OCI-LY7 (cell line): Measurements from ENCODE around the gene KCNAB3.

ENCODE experiments used
- EZH2phosphoT487 ChIP-seq: fragments of 200-600 bp; sonication (generic); IDR thresholded peaks from 2 replicates; pipeline ENCODE4 v1.6.1; 2018; ENCODE audit warnings: low read depth, borderline replicate concordance, mild to moderate bottlenecking, mixed run types, antibody characterized with exemption, low read length, moderate library complexity, mixed read lengths
- TF ChIP-seq, protein P1 (sequence below): fragments of 200-600 bp; sonication (generic); conservative IDR thresholded peaks from 2 replicates; pipeline ENCODE4 v1.5.1; 2014; ENCODE audit warnings: mild to moderate bottlenecking, antibody characterized with exemption, low read length, moderate library complexity, mixed read lengths

- TF ChIP-seq, protein P1, sequence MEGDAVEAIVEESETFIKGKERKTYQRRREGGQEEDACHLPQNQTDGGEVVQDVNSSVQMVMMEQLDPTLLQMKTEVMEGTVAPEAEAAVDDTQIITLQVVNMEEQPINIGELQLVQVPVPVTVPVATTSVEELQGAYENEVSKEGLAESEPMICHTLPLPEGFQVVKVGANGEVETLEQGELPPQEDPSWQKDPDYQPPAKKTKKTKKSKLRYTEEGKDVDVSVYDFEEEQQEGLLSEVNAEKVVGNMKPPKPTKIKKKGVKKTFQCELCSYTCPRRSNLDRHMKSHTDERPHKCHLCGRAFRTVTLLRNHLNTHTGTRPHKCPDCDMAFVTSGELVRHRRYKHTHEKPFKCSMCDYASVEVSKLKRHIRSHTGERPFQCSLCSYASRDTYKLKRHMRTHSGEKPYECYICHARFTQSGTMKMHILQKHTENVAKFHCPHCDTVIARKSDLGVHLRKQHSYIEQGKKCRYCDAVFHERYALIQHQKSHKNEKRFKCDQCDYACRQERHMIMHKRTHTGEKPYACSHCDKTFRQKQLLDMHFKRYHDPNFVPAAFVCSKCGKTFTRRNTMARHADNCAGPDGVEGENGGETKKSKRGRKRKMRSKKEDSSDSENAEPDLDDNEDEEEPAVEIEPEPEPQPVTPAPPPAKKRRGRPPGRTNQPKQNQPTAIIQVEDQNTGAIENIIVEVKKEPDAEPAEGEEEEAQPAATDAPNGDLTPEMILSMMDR: no peak
- no peak for TF ChIP-seq EZH2phosphoT487
Measured at GRCh38 chr17:7889166-7889955, 40.3 kb downstream of the KCNAB3 start.
